ENCODE data around the gene CDKN1C. TPM values are rescaled to one million over a fixed set of nuclear protein-coding genes. Genes with fewer than 3 reads are reported as not detected.

CDKN1C gene
- total and polyA plus RNA-seq, 2 experiments from 2014 or later = 0.38 to 0.43 TPM

- Histone ChIP-seq H2AFZ (no peak overlapping the region), H3K79me2 (ENCODE audit: insufficient read depth) (no peaks in the 10 kb centered on the region), H3K4me3 (no peak overlapping the region), H3K4me1 (ENCODE audit: insufficient read depth) (peaks cover 13% of the 10 kb centered on the region), H3K4me2 (ENCODE audit: unreplicated experiment) (no peak overlapping the region), H3K9ac (no peak overlapping the region), H3K27ac (no peak overlapping the region), H3F3A (ENCODE audit: insufficient read depth) (no peaks in the 10 kb centered on the region), H3K36me3 (ENCODE audit: low read depth) (no peaks in the 10 kb centered on the region), H4K20me1 (ENCODE audit: insufficient read depth) (no peaks in the 10 kb centered on the region), H3K9me2 (ENCODE audit: insufficient read depth) (no peaks in the 10 kb centered on the region), H3K9me3 (ENCODE audit: low read depth) (no peaks in the 10 kb centered on the region), H3K27me3 (replicated peaks; ENCODE audit: insufficient read depth) (no peaks in the 10 kb centered on the region)
- 89 to 90% methylated on average over 9 to 11 of the region's 12 CpGs for WGBS, 2 experiments (ENCODE audit: low coverage in 1 of 2, low lambda C conversion rate in 2 of 2, missing lambda C conversion rate in 2 of 2)
- no peak for TF ChIP-seq EZH2phosphoT487 (IDR thresholded peaks at IDR 0.05; ENCODE audit: insufficient read depth, low read depth)
- TF ChIP-seq EZH2 (IDR thresholded peaks at IDR 0.05; ENCODE audit: insufficient read depth, poor library complexity, severe bottlenecking) = no peak
- in situ Hi-C loops (cut with MboI) = no loop called here
- no peak for DNase-seq
Measured at GRCh38 chr11:2911785-2912391, 26.3 kb upstream of the CDKN1C start.

GRCh38 chr11:2911088-2911784 lies 25.7 kb upstream of the CDKN1C start:
- H3F3A ChIP-seq (ENCODE audit: insufficient read depth) = no peaks in the 10 kb centered on the region
- DNase-seq = no peak
- no peak overlapping the region for H3K9ac ChIP-seq
- H3K27ac ChIP-seq = no peak overlapping the region
- no peaks in the 10 kb centered on the region for H3K27me3 ChIP-seq (replicated peaks; ENCODE audit: insufficient read depth)
- H3K9me2 ChIP-seq (ENCODE audit: insufficient read depth) = no peaks in the 10 kb centered on the region
- no peaks in the 10 kb centered on the region for H4K20me1 ChIP-seq (ENCODE audit: insufficient read depth)
- TF ChIP-seq EZH2phosphoT487 (IDR thresholded peaks at IDR 0.05; ENCODE audit: insufficient read depth, low read depth) (no peak), EZH2 (IDR thresholded peaks at IDR 0.05; ENCODE audit: insufficient read depth, poor library complexity, severe bottlenecking) (no peak)
- peaks cover 13% of the 10 kb centered on the region for H3K4me1 ChIP-seq (ENCODE audit: insufficient read depth)
- WGBS, 2 experiments (ENCODE audit: low coverage in 1 of 2, low lambda C conversion rate in 2 of 2, missing lambda C conversion rate in 2 of 2) = 93 to 95% methylated on average over 14 to 18 of the region's 18 CpGs
- in situ Hi-C loops (cut with MboI) = no loop called here
- H3K4me3 ChIP-seq = no peak overlapping the region
- H3K4me2 ChIP-seq (ENCODE audit: unreplicated experiment) = no peak overlapping the region
- H3K9me3 ChIP-seq (ENCODE audit: low read depth) = no peaks in the 10 kb centered on the region
- H3K79me2 ChIP-seq (ENCODE audit: insufficient read depth) = no peaks in the 10 kb centered on the region
- H2AFZ ChIP-seq = no peak overlapping the region
- no peaks in the 10 kb centered on the region for H3K36me3 ChIP-seq (ENCODE audit: low read depth)

GRCh38 chr11:2910401-2910955 lies 24.9 kb upstream of the CDKN1C start:
- no peak overlapping the region for H3K4me2 ChIP-seq (ENCODE audit: unreplicated experiment)
- in situ Hi-C loops (cut with MboI) = no loop called here
- no peaks in the 10 kb centered on the region for H3K36me3 ChIP-seq (ENCODE audit: low read depth)
- H3K9me3 ChIP-seq (ENCODE audit: low read depth) = no peaks in the 10 kb centered on the region
- H3K9me2 ChIP-seq (ENCODE audit: insufficient read depth) = no peaks in the 10 kb centered on the region
- no peak for DNase-seq
- H4K20me1 ChIP-seq (ENCODE audit: insufficient read depth) = no peaks in the 10 kb centered on the region
- H3K79me2 ChIP-seq (ENCODE audit: insufficient read depth) = no peaks in the 10 kb centered on the region
- H3K27me3 ChIP-seq (replicated peaks; ENCODE audit: insufficient read depth) = no peaks in the 10 kb centered on the region
- WGBS, 2 experiments (ENCODE audit: low coverage in 1 of 2, low lambda C conversion rate in 2 of 2, missing lambda C conversion rate in 2 of 2) = 91 to 94% methylated on average over 12 to 13 of the region's 13 CpGs
- no peak overlapping the region for H3K4me3 ChIP-seq
- no peak overlapping the region for H2AFZ ChIP-seq
- H3K4me1 ChIP-seq (ENCODE audit: insufficient read depth) = peaks cover 13% of the 10 kb centered on the region
- H3K9ac ChIP-seq = no peak overlapping the region
- no peak for TF ChIP-seq EZH2phosphoT487 (IDR thresholded peaks at IDR 0.05; ENCODE audit: insufficient read depth, low read depth)
- TF ChIP-seq EZH2 (IDR thresholded peaks at IDR 0.05; ENCODE audit: insufficient read depth, poor library complexity, severe bottlenecking) = no peak
- H3K27ac ChIP-seq = no peak overlapping the region
- no peaks in the 10 kb centered on the region for H3F3A ChIP-seq (ENCODE audit: insufficient read depth)

DNA sequence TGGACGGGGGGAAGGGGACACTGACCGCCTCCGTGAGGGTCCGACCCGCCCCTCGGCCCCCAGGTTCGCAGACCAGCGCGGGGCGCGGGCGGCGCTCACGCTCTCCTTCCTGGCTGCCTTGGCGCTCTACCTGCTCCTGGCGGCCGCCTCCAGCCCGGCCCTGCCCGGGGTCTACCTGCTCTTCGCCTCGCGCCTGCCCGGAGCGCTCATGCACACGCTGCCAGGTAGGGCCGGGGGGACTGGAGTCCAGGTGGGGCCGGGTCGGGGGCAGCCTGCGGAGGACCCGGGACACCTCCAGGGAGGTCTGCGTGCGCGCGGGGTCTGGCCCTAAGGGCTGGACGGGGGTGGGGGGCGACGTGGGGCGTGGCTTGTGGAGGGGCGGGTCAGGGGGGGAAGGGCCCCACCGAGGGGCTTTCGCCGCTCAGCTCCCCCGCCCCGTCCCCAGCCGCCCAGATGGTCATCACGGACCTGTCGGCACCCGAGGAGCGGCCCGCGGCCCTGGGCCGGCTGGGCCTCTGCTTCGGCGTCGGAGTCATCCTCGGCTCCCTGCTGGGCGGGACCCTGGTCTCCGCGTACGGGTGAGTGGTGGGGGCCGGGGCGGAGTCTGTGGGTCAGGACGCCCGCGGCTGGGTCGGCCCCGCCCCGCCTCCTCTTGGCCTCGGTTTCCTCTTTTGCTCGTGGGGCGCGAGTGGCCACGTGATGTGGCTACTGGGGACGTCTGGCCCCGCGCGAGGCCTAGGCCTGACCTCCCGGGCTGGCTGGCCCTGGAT lies 23.7 kb upstream of the CDKN1C start:
- peaks cover 13% of the 10 kb centered on the region for H3K4me1 ChIP-seq (ENCODE audit: insufficient read depth)
- H3K36me3 ChIP-seq (ENCODE audit: low read depth) = no peaks in the 10 kb centered on the region
- no peaks in the 10 kb centered on the region for H3K9me3 ChIP-seq (ENCODE audit: low read depth)
- no peak overlapping the region for H3K27ac ChIP-seq
- no peak overlapping the region for H3K4me2 ChIP-seq (ENCODE audit: unreplicated experiment)
- peak; percentile 52 for DNase-seq
- no peak overlapping the region for H2AFZ ChIP-seq
- H3K9ac ChIP-seq = no peak overlapping the region
- WGBS, 2 experiments (ENCODE audit: low coverage in 1 of 2, low lambda C conversion rate in 2 of 2, missing lambda C conversion rate in 2 of 2) = 19 to 26% methylated on average over 42 to 46 of the region's 78 CpGs
- in situ Hi-C loops (cut with MboI) = no loop called here
- no peaks in the 10 kb centered on the region for H3K27me3 ChIP-seq (replicated peaks; ENCODE audit: insufficient read depth)
- no peaks in the 10 kb centered on the region for H3F3A ChIP-seq (ENCODE audit: insufficient read depth)
- no peaks in the 10 kb centered on the region for H4K20me1 ChIP-seq (ENCODE audit: insufficient read depth)
- no peak overlapping the region for H3K4me3 ChIP-seq
- no peak for TF ChIP-seq EZH2phosphoT487 (IDR thresholded peaks at IDR 0.05; ENCODE audit: insufficient read depth, low read depth)
- TF ChIP-seq EZH2 (IDR thresholded peaks at IDR 0.05; ENCODE audit: insufficient read depth, poor library complexity, severe bottlenecking) = no peak
- no peaks in the 10 kb centered on the region for H3K79me2 ChIP-seq (ENCODE audit: insufficient read depth)
- no peaks in the 10 kb centered on the region for H3K9me2 ChIP-seq (ENCODE audit: insufficient read depth)

Measured in GM23248 (cell line).